ENCODE results near the gene IGF1. TPM values are rescaled to one million over a fixed set of nuclear protein-coding genes. Genes with fewer than 3 reads are reported as not detected.
"Not testable (repeated sequence)": the region's sequence is repeated elsewhere in the genome, so short reads cannot be mapped to it uniquely, and the experiment has no call there.

The IGF1 gene
- total RNA-seq, 2 experiments from 2014 or later: not detected

DNA sequence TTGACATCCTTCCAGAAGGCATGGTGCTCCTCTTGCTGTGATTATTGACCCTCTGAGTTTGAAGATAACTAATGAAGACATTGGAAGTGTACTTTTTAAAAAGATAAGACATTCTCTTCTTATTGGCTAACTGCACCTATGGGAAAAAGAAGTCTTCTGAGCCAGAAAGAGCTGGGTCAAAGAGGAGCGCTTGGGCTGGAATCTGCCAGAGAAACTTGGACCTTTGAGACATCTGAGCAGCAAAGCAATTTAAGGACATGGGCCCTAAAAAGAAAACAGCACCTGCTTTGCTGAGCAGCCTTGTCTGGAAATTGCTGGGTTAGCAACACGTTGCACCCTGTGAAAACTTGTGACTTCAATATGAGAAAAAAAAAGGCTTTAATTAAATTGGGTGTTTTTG lies 27.8 kb downstream of the IGF1 start:
- POLR2A ChIA-PET: no interaction called here
- peaks cover 3% of the 10 kb centered on the region for H3K27me3 Mint-ChIP-seq
- intact Hi-C loops (cut with micrococcal nuclease): no loop called here

DNA sequence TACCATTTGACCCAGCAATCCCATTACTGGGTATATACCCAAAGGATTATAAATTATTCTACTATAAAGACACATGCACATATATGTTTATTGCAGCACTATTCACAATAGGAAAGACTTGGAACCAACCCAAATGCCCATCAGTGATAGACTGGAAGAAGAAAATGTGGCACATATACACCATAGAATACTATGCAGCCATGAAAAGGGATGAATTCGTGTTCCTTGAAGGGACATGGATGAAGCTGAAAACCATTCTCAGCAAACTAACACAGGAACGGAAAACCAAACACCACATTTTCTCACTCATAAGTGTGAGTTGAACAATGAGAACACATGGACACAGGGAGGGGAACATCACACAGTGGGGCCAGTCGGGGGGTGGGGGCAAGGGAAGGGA lies 31.3 kb downstream of the IGF1 start:
- CTCF ChIA-PET: interaction anchor here (0.6 kb wide), 1 partner anchor 39 kb away, joined by 4 read pairs; no protein-coding TSS in a partner anchor
- H3K9me3 Mint-ChIP-seq; DNase-seq; H3K27ac Mint-ChIP-seq; intact Hi-C loops (cut with micrococcal nuclease); H3K4me1 Mint-ChIP-seq (ENCODE audit: low read depth); H3K36me3 Mint-ChIP-seq; H3K4me3 Mint-ChIP-seq; H3K27me3 Mint-ChIP-seq; POLR2A ChIA-PET: not testable (repeated sequence)

More for the DNA sequence above, 27.8 kb downstream of the IGF1 start:
- Mint-ChIP-seq H3K9me3 (peaks cover 6% of the 10 kb centered on the region), H3K36me3 (no peaks in the 10 kb centered on the region), H3K4me3 (no peak overlapping the region), H3K27ac (no peak overlapping the region), H3K4me1 (ENCODE audit: low read depth) (no peaks in the 10 kb centered on the region)
- CTCF ChIA-PET: no interaction called here
- DNase-seq: no peak

GRCh38 chr12:102447426-102447825 lies 32.9 kb downstream of the IGF1 start:
- CTCF ChIA-PET; POLR2A ChIA-PET; H3K9me3 Mint-ChIP-seq; intact Hi-C loops (cut with micrococcal nuclease); H3K4me3 Mint-ChIP-seq; DNase-seq; H3K36me3 Mint-ChIP-seq; H3K27me3 Mint-ChIP-seq; H3K27ac Mint-ChIP-seq; H3K4me1 Mint-ChIP-seq (ENCODE audit: low read depth): not testable (repeated sequence)

DNA sequence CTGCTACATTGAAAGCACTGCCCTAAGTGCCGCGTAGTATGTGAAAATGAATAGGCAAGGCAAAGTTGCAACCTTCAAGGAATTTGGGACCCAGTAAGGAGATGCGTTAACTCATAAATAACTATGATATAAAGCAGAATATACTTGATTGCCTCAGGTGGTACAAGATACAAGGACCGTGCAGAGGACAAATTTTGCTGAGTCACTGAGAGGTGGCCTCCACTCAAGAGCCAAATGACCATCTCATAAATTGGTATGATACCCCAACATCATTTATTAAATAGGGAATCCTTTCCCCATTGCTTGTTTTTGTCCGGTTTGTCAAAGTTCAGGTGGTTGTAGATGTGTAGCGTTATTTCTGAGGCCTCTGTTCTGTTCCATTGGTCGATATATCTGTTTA lies 35.7 kb downstream of the IGF1 start:
- CTCF ChIA-PET: no interaction called here
- no peak for DNase-seq
- no peaks in the 10 kb centered on the region for H3K36me3 Mint-ChIP-seq
- intact Hi-C loops (cut with micrococcal nuclease): no loop called here
- peaks cover 4% of the 10 kb centered on the region for H3K9me3 Mint-ChIP-seq
- no peak overlapping the region for H3K27ac Mint-ChIP-seq
- POLR2A ChIA-PET: no interaction called here
- no peaks in the 10 kb centered on the region for H3K27me3 Mint-ChIP-seq
- H3K4me3 Mint-ChIP-seq: no peak overlapping the region
- no peaks in the 10 kb centered on the region for H3K4me1 Mint-ChIP-seq (ENCODE audit: low read depth)

- H3K36me3 Mint-ChIP-seq: no peaks in the 10 kb centered on the region
- ChIA-PET CTCF (no interaction called here), POLR2A (no interaction called here)
- H3K27me3 Mint-ChIP-seq: no peaks in the 10 kb centered on the region
- H3K4me1 Mint-ChIP-seq (ENCODE audit: low read depth): no peaks in the 10 kb centered on the region
- intact Hi-C loops (cut with micrococcal nuclease): no loop called here
- no peak overlapping the region for H3K4me3 Mint-ChIP-seq
- peaks cover 3% of the 10 kb centered on the region for H3K9me3 Mint-ChIP-seq
- no peak for DNase-seq
- no peak overlapping the region for H3K27ac Mint-ChIP-seq
Observed at GRCh38 chr12:102444093-102444492, 36.3 kb downstream of the IGF1 start.

DNA sequence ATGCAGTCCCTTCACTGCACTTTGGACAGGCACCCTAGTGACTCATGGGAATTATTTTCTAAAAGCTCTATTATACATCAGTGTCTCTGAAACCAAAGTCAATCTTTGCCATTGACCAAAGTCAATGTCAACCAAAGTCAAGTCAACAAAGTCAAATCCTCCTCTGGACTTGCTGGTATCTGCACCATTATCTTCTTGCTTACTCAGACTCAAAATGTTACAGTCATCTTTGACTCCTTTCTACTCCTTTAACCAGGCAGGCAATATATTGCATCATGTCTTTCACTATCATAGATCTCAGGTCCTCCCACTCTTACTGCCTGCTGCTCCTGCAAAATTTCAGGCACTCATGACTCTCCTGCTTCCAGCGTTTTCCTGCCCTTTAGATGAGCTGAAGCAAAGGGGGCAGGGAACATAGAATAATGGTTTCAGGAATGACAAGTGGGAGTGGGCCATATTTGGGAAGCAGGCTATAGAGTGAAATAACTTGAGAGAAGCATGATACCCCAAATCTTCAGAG lies 39.2 kb downstream of the IGF1 start:
- DNase-seq: no peak
- H3K4me3 Mint-ChIP-seq: no peak overlapping the region
- H3K36me3 Mint-ChIP-seq: no peaks in the 10 kb centered on the region
- H3K9me3 Mint-ChIP-seq: no peaks in the 10 kb centered on the region
- peaks cover 3% of the 10 kb centered on the region for H3K27me3 Mint-ChIP-seq
- CTCF ChIA-PET: no interaction called here
- H3K27ac Mint-ChIP-seq: no peak overlapping the region
- no peaks in the 10 kb centered on the region for H3K4me1 Mint-ChIP-seq (ENCODE audit: low read depth)
- intact Hi-C loops (cut with micrococcal nuclease): no loop called here
- POLR2A ChIA-PET: no interaction called here

GRCh38 chr12:102439426-102440405 lies 40.6 kb downstream of the IGF1 start:
- no peak for DNase-seq
- H3K27me3 Mint-ChIP-seq: peaks cover 3% of the 10 kb centered on the region
- H3K4me1 Mint-ChIP-seq (ENCODE audit: low read depth): no peaks in the 10 kb centered on the region
- ChIA-PET POLR2A (no interaction called here), CTCF (interaction anchor here (0.7 to 1.2 kb wide), 2 partner anchors 18 to 462 kb away, joined by 3 read pairs; no protein-coding TSS in a partner anchor)
- intact Hi-C loops (cut with micrococcal nuclease): no loop called here
- H3K36me3 Mint-ChIP-seq: no peaks in the 10 kb centered on the region
- H3K4me3 Mint-ChIP-seq: no peak overlapping the region
- H3K27ac Mint-ChIP-seq: no peak overlapping the region
- H3K9me3 Mint-ChIP-seq: no peaks in the 10 kb centered on the region

DNA sequence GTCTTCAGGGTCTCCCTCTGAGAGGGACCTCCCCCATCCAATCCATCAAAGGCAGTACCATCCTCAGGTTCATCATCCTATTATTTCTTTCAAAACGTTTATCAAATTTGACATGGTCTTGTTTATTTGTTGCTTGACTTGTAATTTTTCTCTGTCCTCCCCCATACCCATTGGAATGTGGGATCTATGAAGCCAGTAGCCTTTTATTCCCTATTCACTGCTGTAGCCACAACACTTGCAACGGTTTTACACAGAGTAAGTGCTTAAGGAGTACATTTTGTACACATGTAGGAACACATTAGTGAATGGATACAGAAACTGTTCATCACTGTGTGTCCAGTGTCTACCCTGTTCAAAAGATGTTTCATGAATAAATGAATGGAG lies 41.5 kb downstream of the IGF1 start:
- no peak overlapping the region for H3K27ac Mint-ChIP-seq
- no peak overlapping the region for H3K4me3 Mint-ChIP-seq
- DNase-seq: no peak
- CTCF ChIA-PET: no interaction called here
- H3K27me3 Mint-ChIP-seq: peaks cover 3% of the 10 kb centered on the region
- POLR2A ChIA-PET: no interaction called here
- intact Hi-C loops (cut with micrococcal nuclease): no loop called here
- no peaks in the 10 kb centered on the region for H3K4me1 Mint-ChIP-seq (ENCODE audit: low read depth)
- H3K9me3 Mint-ChIP-seq: no peaks in the 10 kb centered on the region
- H3K36me3 Mint-ChIP-seq: no peaks in the 10 kb centered on the region

DNA sequence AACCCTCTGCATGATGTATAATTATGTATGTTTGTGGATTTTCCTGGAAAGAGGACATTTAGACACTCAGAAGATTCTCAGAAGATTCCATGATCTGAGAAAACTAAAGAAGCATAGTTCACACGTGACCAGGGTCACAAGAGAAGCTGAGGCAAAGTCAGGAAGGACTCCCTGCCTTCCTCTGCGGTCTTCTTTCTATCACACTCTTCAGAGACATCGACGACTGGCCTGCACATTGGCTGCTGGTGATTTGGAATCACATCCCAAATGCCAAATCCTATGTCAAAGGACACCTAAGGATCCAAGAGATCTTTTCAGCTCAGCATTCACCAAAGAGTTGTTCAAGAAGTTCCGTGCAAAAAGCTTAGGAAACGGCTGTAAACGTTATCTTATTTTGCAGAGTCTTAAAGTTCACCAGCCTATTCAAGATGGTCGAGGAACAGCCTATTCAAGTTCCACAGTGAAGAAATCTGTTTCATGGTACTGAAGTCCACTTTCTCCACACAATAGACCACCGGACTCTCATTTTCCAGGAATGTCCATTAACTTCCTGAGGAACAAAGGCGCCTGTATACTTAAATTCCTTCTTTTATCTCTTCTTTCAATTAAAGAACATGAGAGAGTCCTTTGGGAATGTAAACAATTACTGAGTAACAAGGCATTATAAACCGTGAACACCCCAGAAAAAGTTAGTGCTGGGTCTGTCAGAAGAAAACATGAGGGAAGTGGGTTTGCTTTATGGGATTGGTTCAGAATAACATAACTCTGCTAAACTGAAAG lies 42.1 kb downstream of the IGF1 start:
- Mint-ChIP-seq H3K9me3 (no peaks in the 10 kb centered on the region), H3K4me1 (ENCODE audit: low read depth) (no peaks in the 10 kb centered on the region), H3K27me3 (peaks cover 3% of the 10 kb centered on the region), H3K27ac (no peak overlapping the region), H3K36me3 (no peaks in the 10 kb centered on the region), H3K4me3 (no peak overlapping the region)
- CTCF ChIA-PET: no interaction called here
- intact Hi-C loops (cut with micrococcal nuclease): no loop called here
- POLR2A ChIA-PET: no interaction called here
- no peak for DNase-seq

- intact Hi-C loops (cut with micrococcal nuclease): no loop called here
- Mint-ChIP-seq H3K9me3 (no peaks in the 10 kb centered on the region), H3K4me1 (ENCODE audit: low read depth) (no peaks in the 10 kb centered on the region), H3K27ac (no peak overlapping the region), H3K4me3 (no peak overlapping the region), H3K27me3 (peaks cover 3% of the 10 kb centered on the region), H3K36me3 (no peaks in the 10 kb centered on the region)
- DNase-seq: no peak
- CTCF ChIA-PET: no interaction called here
- POLR2A ChIA-PET: no interaction called here
Observed at GRCh38 chr12:102437511-102437910, 42.9 kb downstream of the IGF1 start.

GRCh38 chr12:102436867-102437266 lies 43.5 kb downstream of the IGF1 start:
- peaks cover 3% of the 10 kb centered on the region for H3K27me3 Mint-ChIP-seq
- CTCF ChIA-PET: no interaction called here
- H3K36me3 Mint-ChIP-seq: no peaks in the 10 kb centered on the region
- no peaks in the 10 kb centered on the region for H3K9me3 Mint-ChIP-seq
- H3K4me3 Mint-ChIP-seq: no peak overlapping the region
- intact Hi-C loops (cut with micrococcal nuclease): no loop called here
- DNase-seq: no peak
- H3K4me1 Mint-ChIP-seq (ENCODE audit: low read depth): no peaks in the 10 kb centered on the region
- H3K27ac Mint-ChIP-seq: no peak overlapping the region
- POLR2A ChIA-PET: no interaction called here

DNA sequence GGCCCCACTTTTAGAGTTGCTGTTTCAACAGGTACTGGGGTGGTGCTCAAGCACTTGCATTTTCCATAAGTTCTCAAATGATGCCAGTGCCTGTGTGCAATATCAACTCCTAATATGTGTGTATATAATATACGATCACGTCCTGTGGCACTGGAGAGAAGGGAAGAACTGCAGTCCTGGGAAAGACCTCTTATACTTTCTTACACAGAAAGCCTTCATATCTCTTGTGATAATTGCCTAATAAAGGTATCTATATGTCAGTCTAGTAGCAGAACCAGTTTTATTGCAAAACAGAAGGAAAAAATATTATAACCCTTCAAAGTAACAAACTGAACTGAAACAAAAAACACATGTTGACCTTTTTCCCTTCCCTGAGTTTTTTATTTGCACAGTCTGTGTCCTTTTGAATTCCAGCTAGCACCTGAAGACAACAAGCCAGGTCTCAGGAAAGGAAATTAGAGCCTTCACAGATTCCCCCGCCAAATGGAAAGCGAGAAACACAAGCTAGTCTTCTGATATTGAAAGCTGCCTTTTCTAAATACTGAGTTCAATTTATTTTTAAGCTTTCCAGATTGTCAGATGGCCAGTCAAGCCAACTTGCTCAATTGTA lies 44.4 kb downstream of the IGF1 start:
- Mint-ChIP-seq H3K4me3 (no peak overlapping the region), H3K4me1 (ENCODE audit: low read depth) (no peaks in the 10 kb centered on the region), H3K27ac (no peak overlapping the region), H3K36me3 (no peaks in the 10 kb centered on the region), H3K27me3 (peaks cover 3% of the 10 kb centered on the region), H3K9me3 (no peaks in the 10 kb centered on the region)
- intact Hi-C loops (cut with micrococcal nuclease): no loop called here
- no peak for DNase-seq
- CTCF ChIA-PET: no interaction called here
- POLR2A ChIA-PET: no interaction called here

Data from activated CD4-positive, alpha-beta memory T cell treated with anti-CD3 and anti-CD28 coated beads for 36 hours (primary cell).